Stomach smooth muscle (tissue), 2 donors: ENCODE results near the gene RPP25.

Experiments used
- H3K27ac ChIP-seq: one replicate; pipeline ENCODE4 v1.7.0; 2013; ENCODE audit warnings: mild to moderate bottlenecking, low read length, inconsistent platforms
- H3K27me3 ChIP-seq, 2 donors: one replicate each; pipeline ENCODE4 v1.7.0; 2013; ENCODE audit warnings: low read length in 2 of 2; ENCODE audit not compliant: insufficient read depth in 2 of 2, control insufficient read depth in 1 of 2
- H3K36me3 ChIP-seq, 2 donors: one replicate each; pipeline ENCODE4 v1.7.0; 2013; ENCODE audit warnings: low read length in 2 of 2; ENCODE audit not compliant: control insufficient read depth in 2 of 2, insufficient read depth in 2 of 2
- H3K4me1 ChIP-seq: one replicate; pipeline ENCODE4 v1.7.0; 2013; ENCODE audit warnings: low read length; ENCODE audit not compliant: control insufficient read depth, insufficient read depth
- H3K4me3 ChIP-seq, 2 donors: one replicate each; pipeline ENCODE4 v1.7.0; 2013; ENCODE audit warnings: low read length in 2 of 2
- H3K9ac ChIP-seq, 2 donors: one replicate each; pipeline ENCODE4 v1.7.0; 2013; ENCODE audit warnings: low read length in 2 of 2, mild to moderate bottlenecking in 1 of 2
- H3K9me3 ChIP-seq, 2 donors: one replicate each; pipeline ENCODE4 v1.7.0; 2013; ENCODE audit warnings: low read length in 2 of 2; ENCODE audit not compliant: control insufficient read depth in 2 of 2
- donor health status: healthy.
- donor health status: Pancreatic carcinoma.

Gene RPP25

DNA sequence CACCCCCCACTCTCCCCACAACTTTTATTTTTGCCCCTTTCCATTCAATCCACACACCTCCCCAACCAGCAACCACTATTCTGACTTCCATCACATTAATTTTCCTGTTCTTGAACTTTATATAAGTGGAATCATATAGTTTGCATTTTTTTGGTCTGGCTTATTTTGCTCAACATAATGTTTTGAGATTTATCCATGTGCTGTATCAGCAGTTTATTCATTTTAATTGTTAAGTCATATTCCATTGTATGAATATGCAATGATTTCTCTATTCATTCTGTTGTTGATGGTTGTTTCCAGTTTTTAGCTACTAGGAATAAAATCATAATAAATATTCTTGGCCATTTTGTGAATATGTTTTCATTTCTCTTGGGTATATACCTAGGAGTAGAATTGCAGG is 33.0 kb upstream of the RPP25 start:
- H3K9ac ChIP-seq, result no peak overlapping the region
- H3K27ac ChIP-seq, result no peak overlapping the region
- H3K27me3 ChIP-seq, result peaks cover 5 to 12% of the 10 kb centered on the region in 2 donors
- no peaks in the 10 kb centered on the region for H3K36me3 ChIP-seq
- no peaks in the 10 kb centered on the region for H3K4me1 ChIP-seq
- H3K4me3 ChIP-seq, result no peak overlapping the region
- no peaks in the 10 kb centered on the region for H3K9me3 ChIP-seq

GRCh38 chr15:74988007-74988800 is 31.6 kb upstream of the RPP25 start:
- no peak overlapping the region for H3K9ac ChIP-seq
- H3K4me1 ChIP-seq, result no peaks in the 10 kb centered on the region
- no peaks in the 10 kb centered on the region for H3K9me3 ChIP-seq
- no peaks in the 10 kb centered on the region for H3K36me3 ChIP-seq
- H3K27me3 ChIP-seq, result peaks cover 5 to 17% of the 10 kb centered on the region in 2 donors
- H3K27ac ChIP-seq, result no peak overlapping the region
- H3K4me3 ChIP-seq, result no peak overlapping the region

- no peaks in the 10 kb centered on the region for H3K4me1 ChIP-seq
- H3K9me3 ChIP-seq, result no peaks in the 10 kb centered on the region
These were observed 27.2 kb upstream of the RPP25 start for GRCh38 chr15:74983725-74984231.

DNA sequence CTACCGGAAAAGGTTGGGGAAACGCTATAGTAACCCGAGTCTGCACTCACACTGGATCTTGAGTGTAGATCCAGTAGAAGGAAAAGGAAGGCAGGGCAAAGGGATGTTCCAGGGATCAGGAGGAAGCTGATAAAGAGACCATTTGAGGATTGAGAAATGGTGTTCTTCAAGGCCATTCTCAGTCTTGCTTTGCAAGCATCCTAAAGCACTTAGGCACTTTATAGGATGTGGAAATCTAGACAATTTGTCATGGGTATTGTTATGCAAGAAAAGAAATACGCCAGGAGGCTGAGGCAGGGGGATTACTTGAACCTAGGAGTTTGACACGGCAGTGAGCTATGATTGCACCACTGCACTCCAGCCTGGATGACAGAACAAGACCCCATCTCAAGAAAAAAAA is 25.6 kb upstream of the RPP25 start:
- H3K9me3 ChIP-seq, result no peaks in the 10 kb centered on the region
- H3K27ac ChIP-seq, result no peak overlapping the region
- peaks cover 0 to 12% of the 10 kb centered on the region in 2 donors for H3K27me3 ChIP-seq
- H3K9ac ChIP-seq, result no peak overlapping the region
- H3K4me3 ChIP-seq, result no peak overlapping the region
- no peaks in the 10 kb centered on the region for H3K36me3 ChIP-seq
- no peaks in the 10 kb centered on the region for H3K4me1 ChIP-seq

More at GRCh38 chr15:74983725-74984231, 27.2 kb upstream of the RPP25 start:
- no peaks in the 10 kb centered on the region for H3K36me3 ChIP-seq
- peaks cover 0 to 14% of the 10 kb centered on the region in 2 donors for H3K27me3 ChIP-seq
- no peak overlapping the region for H3K9ac ChIP-seq
- H3K4me3 ChIP-seq, result no peak overlapping the region
- H3K27ac ChIP-seq, result no peak overlapping the region

DNA sequence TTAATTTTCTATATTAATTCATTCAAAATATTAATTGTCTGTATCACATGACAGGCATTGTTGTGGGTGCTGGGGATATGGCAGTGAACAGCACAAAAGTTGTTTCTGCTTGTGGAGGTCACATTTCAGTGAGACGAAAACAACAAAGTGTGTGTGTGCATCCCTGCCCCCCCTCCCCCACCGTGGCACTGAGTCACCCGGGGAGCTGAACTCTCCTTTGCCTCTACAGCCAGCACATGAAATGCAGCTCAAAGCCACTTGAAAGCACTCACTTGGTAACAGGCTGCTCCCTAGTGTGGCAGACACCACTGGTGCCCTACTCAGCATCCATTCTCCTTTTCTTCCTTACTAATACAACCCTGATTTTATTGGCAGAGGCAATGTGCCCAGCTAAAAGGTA is 21.9 kb upstream of the RPP25 start:
- Histone ChIP-seq H3K36me3 (no peaks in the 10 kb centered on the region), H3K9me3 (no peaks in the 10 kb centered on the region), H3K4me1 (no peaks in the 10 kb centered on the region), H3K4me3 (no peak overlapping the region), H3K9ac (no peak overlapping the region), H3K27me3 (no peaks in the 10 kb centered on the region), H3K27ac (no peak overlapping the region)

GRCh38 chr15:74978077-74978476 is 21.5 kb upstream of the RPP25 start:
- H3K4me3 ChIP-seq, result no peak overlapping the region
- H3K9ac ChIP-seq, result no peak overlapping the region
- no peaks in the 10 kb centered on the region for H3K9me3 ChIP-seq
- H3K4me1 ChIP-seq, result no peaks in the 10 kb centered on the region
- H3K36me3 ChIP-seq, result no peaks in the 10 kb centered on the region
- no peaks in the 10 kb centered on the region for H3K27me3 ChIP-seq
- no peak overlapping the region for H3K27ac ChIP-seq

DNA sequence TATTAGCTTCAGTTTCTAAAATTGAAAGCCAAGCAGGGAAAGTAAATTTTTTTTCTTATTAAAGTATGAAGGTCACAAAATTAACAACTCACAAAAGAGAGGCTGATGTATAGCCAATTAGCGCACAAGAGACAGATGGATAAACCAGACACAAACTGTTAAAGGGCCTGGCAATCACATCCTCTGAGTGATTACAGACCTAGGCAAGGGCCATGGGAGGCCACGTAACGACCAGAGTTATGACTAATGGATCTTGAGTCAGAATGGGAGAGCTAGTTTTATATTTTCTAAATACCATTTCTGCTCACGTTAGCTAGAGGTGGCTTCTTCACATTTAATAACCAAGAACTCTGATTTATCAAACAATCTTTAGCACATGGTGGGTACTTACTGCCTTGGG is 21.0 kb upstream of the RPP25 start:
- H3K27me3 ChIP-seq, result no peaks in the 10 kb centered on the region
- no peaks in the 10 kb centered on the region for H3K36me3 ChIP-seq
- H3K9ac ChIP-seq, result no peak overlapping the region
- H3K4me3 ChIP-seq, result no peak overlapping the region
- no peaks in the 10 kb centered on the region for H3K4me1 ChIP-seq
- H3K27ac ChIP-seq, result no peak overlapping the region
- H3K9me3 ChIP-seq, result no peaks in the 10 kb centered on the region

- Histone ChIP-seq H3K27me3 (no peaks in the 10 kb centered on the region), H3K36me3 (no peaks in the 10 kb centered on the region), H3K9ac (no peak overlapping the region), H3K9me3 (no peaks in the 10 kb centered on the region), H3K4me3 (no peak overlapping the region), H3K4me1 (no peaks in the 10 kb centered on the region), H3K27ac (no peak overlapping the region)
These were observed 19.6 kb upstream of the RPP25 start for GRCh38 chr15:74976159-74976558.

DNA sequence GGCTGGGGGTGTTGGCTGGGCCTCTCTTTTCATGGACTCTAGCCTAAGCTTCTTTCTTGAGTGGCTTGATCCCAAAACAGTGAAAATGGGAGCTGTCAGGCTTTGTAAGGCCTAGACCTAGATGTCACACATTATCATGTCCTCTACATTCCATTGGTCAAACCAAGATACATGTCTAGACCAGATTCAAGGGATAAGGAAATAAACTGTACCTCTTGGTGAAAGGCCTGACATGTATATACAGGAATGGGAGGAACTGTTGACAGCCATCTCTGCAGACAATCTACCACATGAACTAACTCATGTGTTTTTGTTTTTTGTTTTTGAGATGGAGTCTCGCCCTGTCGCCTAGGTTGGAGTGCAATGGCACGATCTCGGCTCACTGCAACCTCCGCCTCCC is 11.1 kb upstream of the RPP25 start:
- no peaks in the 10 kb centered on the region for H3K9me3 ChIP-seq
- H3K4me1 ChIP-seq, result no peaks in the 10 kb centered on the region
- no peak overlapping the region for H3K9ac ChIP-seq
- H3K36me3 ChIP-seq, result no peaks in the 10 kb centered on the region
- no peak overlapping the region for H3K4me3 ChIP-seq
- no peaks in the 10 kb centered on the region for H3K27me3 ChIP-seq
- H3K27ac ChIP-seq, result no peak overlapping the region

- H3K4me1 ChIP-seq, result no peaks in the 10 kb centered on the region
- no peak overlapping the region for H3K9ac ChIP-seq
- H3K27ac ChIP-seq, result no peak overlapping the region
- H3K9me3 ChIP-seq, result no peaks in the 10 kb centered on the region
- no peaks in the 10 kb centered on the region for H3K36me3 ChIP-seq
- H3K27me3 ChIP-seq, result peaks cover 6 to 7% of the 10 kb centered on the region in 2 donors
- no peak overlapping the region for H3K4me3 ChIP-seq
These were observed 8.2 kb upstream of the RPP25 start for GRCh38 chr15:74964794-74965193.

DNA sequence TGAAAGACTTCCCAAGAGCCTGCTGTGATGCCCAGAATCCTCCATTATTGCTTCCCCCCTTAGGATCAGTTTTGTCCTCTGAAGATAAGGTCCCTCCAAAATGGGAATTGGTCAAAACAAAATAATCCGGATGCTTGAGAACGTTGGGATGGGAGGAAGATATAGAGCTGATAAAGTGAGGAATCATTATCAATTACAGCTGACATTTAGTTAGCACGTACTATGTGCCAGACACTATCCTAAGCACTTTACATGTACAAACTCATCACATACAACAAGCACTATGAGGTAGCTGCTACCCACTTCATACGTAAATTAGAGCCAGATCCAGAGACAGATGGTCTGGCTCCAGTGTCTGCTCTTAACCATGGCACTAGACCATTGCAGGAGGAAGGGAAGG is 6.6 kb upstream of the RPP25 start:
- Histone ChIP-seq H3K4me3 (no peak overlapping the region), H3K27ac (no peak overlapping the region), H3K27me3 (peaks cover 16 to 22% of the 10 kb centered on the region in 2 donors), H3K4me1 (peaks cover 10% of the 10 kb centered on the region), H3K36me3 (no peaks in the 10 kb centered on the region), H3K9ac (no peak overlapping the region), H3K9me3 (no peaks in the 10 kb centered on the region)
